Right lobe of liver (tissue), 4 donors: ENCODE results near the gene HDAC9.
"Not testable (repeated sequence)": the region's sequence is repeated elsewhere in the genome, so short reads cannot be mapped to it uniquely, and the experiment has no call there.

Experiments
- POLR2A ChIP-seq: fragments of 450-650 bp; IDR thresholded peaks from one replicate; pipeline ENCODE4 v1.6.1; 2017; ENCODE audit warnings: antibody characterized with exemption, mild to moderate bottlenecking
- TF ChIP-seq, protein P1 (sequence below), 4 donors: fragments of 200-600 bp in 3 of 4; fragments of 450-650 bp in 1 of 4; IDR thresholded peaks; one replicate each; pipeline versions ENCODE4 v1.5.1 to v1.8.0; 2016 to 2022; ENCODE audit warnings: antibody characterized with exemption in 4 of 4, mild to moderate bottlenecking in 2 of 4
- donor health status: DM: no; HTN: no; CAD: no.
- donor health status: DM: no; HTN: no; CAD: no.
- donor health status: DM: no; HTN: yes; CAD: no.

DNA sequence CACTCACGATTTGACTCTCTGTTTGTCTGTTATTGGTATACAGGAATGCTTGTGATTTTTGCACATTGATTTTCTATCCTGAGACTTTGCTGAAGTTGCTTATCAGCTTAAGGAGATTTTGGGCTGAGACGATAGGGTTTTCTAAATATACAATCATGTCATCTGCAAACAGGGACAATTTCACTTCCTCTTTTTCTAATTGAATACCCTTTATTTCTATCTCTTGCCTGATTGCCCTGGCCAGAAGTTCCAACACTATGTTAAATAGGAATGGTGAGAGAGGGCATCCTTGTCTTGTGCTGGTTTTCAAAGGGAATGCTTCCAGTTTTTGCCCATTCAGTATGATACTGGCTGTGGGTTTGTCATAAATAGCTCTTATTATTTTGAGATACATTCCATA lies 240.5 kb downstream of the HDAC9 start:
- TF ChIP-seq, protein P1, sequence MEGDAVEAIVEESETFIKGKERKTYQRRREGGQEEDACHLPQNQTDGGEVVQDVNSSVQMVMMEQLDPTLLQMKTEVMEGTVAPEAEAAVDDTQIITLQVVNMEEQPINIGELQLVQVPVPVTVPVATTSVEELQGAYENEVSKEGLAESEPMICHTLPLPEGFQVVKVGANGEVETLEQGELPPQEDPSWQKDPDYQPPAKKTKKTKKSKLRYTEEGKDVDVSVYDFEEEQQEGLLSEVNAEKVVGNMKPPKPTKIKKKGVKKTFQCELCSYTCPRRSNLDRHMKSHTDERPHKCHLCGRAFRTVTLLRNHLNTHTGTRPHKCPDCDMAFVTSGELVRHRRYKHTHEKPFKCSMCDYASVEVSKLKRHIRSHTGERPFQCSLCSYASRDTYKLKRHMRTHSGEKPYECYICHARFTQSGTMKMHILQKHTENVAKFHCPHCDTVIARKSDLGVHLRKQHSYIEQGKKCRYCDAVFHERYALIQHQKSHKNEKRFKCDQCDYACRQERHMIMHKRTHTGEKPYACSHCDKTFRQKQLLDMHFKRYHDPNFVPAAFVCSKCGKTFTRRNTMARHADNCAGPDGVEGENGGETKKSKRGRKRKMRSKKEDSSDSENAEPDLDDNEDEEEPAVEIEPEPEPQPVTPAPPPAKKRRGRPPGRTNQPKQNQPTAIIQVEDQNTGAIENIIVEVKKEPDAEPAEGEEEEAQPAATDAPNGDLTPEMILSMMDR (IDR thresholded peaks at IDR 0.05) = not testable (repeated sequence)
- not testable (repeated sequence) for TF ChIP-seq POLR2A
